Neural crest cell (in vitro differentiated cells): ENCODE data around the gene AMPD3. TPM values are rescaled to one million over a fixed set of nuclear protein-coding genes. Genes with fewer than 3 reads are reported as not detected.

Experiments
- DNase-seq: peaks from one replicate; pipeline ENCODE4 v3.0.0; 2021; ENCODE audit warnings: low read depth, mixed read lengths, low spot score
- H3K27ac Mint-ChIP-seq: one replicate; pipeline ENCODE4 v1.8.0; 2021; ENCODE audit warnings: mild to moderate bottlenecking, mixed read lengths; ENCODE audit not compliant: unreplicated experiment
- H3K27me3 Mint-ChIP-seq: 2 replicates; pipeline ENCODE4 v1.8.0; 2021; ENCODE audit warnings: low read depth, mild to moderate bottlenecking, mixed read lengths
- H3K36me3 Mint-ChIP-seq: 2 replicates; pipeline ENCODE4 v1.8.0; 2021; ENCODE audit warnings: low read depth, mild to moderate bottlenecking, mixed read lengths
- H3K4me1 Mint-ChIP-seq: 2 replicates; pipeline ENCODE4 v1.8.0; 2021; ENCODE audit warnings: mixed read lengths
- H3K4me3 Mint-ChIP-seq: one replicate; pipeline ENCODE4 v1.8.0; 2021; ENCODE audit warnings: mild to moderate bottlenecking, mixed read lengths
- H3K9me3 Mint-ChIP-seq: 2 replicates; pipeline ENCODE4 v1.8.0; 2021; ENCODE audit warnings: mixed read lengths
- CTCF ChIP-seq: fragments of 200-600 bp; sonication (generic); conservative IDR thresholded peaks from 2 replicates; pipeline ENCODE4 v1.5.0; 2021; ENCODE audit warnings: antibody characterized with exemption, mild to moderate bottlenecking
- long read RNA-seq: library from polyadenylated mRNA; unstranded; transcript quantifications from one replicate; pipeline ENCODE4 v2.0.0, GENCODE V29; 2020
- total RNA-seq: library from RNA; stranded (reverse); gene quantifications from 2 replicates; pipeline ENCODE4 v1.2.1, GENCODE V29; 2021

AMPD3 gene
- 1.8 and 2.2 TPM in 2 replicates for total RNA-seq
- long read RNA-seq, partial matches to known transcripts = 0 of 1 reads
- long read RNA-seq, other reads (novel, unspliced or antisense) = 1 of 1 reads

DNA sequence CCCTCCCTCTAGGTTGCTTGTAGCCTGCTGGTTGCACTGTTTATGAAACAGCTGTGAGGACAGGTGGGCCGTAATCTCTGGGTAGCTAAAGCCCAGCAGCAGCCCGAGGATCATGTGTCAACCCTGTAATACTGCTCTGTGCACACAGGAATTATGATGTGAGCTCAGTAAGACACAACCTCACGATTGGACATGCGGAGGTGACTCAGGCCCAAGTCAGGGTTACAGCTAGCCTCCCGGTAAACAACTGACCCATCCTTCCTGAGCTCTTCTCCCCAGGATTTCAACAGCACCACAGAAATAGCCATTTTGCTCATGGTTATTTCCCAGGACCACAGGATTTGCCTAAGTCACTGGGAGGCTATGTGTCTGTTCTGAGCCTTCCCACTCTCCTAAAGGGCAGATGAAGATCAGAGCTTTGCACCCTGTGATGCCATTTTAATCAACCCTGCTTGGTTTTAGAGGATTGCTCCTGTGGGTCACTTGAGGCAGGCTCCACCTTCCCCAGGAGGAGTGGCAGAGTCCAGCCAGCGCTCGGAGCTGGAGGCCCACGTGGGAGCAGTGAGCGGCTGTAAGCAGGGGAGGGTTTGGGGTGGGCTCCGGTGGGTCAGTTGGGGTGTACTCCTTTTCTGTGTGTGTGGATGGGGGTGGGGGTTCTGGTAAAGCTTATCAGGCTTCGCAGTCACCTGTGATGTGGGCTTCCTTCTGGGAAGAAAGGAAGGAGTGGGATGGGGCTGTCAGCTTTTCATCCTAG, at the start of gene AMPD3:
Gene AMPD3 (plus strand): TSS at position 387 of the 754 bp plus-strand sequence. CDS start 6,256 bp downstream, outside the sequence.
- Mint-ChIP-seq H3K4me1 (peaks cover 16% of the 10 kb centered on the region), H3K4me3 (peak within 1 kb of the TSS; percentile 9), H3K36me3 (no peaks in the 10 kb centered on the region), H3K27ac (no peak within 1 kb of the TSS), H3K9me3 (no peaks in the 10 kb centered on the region), H3K27me3 (peaks cover 69% of the 10 kb centered on the region)
- no peak for TF ChIP-seq CTCF
- DNase-seq = no peak

DNA sequence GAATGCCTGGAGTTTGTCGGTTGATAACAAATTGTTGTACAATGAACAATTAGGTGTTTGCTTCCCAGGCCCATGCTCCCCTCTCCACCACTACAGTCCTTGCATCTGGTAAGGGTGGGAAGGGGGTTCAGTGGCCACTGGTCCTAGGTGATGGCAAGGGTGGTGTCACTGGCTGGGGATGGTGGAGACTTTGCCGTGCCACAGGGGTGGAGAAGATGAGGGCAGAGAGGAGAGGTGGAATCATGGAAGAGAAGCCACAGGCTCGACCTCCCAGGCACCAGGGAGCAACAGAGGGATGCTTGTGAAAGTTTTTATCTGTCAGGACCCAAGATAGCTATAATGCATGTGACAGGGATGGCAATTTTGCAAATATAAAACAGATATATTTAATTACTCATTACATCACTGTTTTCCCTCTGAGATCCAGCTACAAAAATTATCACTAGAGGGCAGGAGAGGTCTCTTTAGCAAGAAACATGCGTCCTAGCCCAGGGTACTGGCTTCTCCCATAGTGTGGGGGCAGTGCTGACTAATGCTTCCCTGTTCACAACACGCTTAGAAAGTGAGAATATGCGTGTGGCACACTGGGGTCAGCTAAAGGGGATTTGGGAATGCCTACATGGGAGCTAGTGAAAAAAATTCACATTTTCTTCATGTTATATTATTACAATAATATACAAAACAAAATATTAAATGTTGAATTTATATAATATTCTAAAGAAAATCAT, 49.0 kb upstream of the AMPD3 start:
- Mint-ChIP-seq H3K27ac (peak overlapping the region; percentile 75), H3K36me3 (no peaks in the 10 kb centered on the region), H3K4me3 (no peak overlapping the region), H3K4me1 (peaks cover 6% of the 10 kb centered on the region), H3K27me3 (no peaks in the 10 kb centered on the region), H3K9me3 (no peaks in the 10 kb centered on the region)
- DNase-seq = peak; percentile 53
- TF ChIP-seq CTCF = peak; percentile 82

- H3K27me3 Mint-ChIP-seq = no peaks in the 10 kb centered on the region
These were observed 48.0 kb upstream of the AMPD3 start for GRCh38 chr11:10407055-10407454.

GRCh38 chr11:10407749-10408685, 47.0 kb upstream of the AMPD3 start:
- H3K27me3 Mint-ChIP-seq = no peaks in the 10 kb centered on the region
- no peak for DNase-seq
- no peak overlapping the region for H3K4me3 Mint-ChIP-seq
- no peak for TF ChIP-seq CTCF
- H3K27ac Mint-ChIP-seq = no peak overlapping the region
- no peaks in the 10 kb centered on the region for H3K9me3 Mint-ChIP-seq
- H3K36me3 Mint-ChIP-seq = no peaks in the 10 kb centered on the region
- peaks cover 6% of the 10 kb centered on the region for H3K4me1 Mint-ChIP-seq

More at GRCh38 chr11:10407055-10407454, 48.0 kb upstream of the AMPD3 start:
- peaks cover 6% of the 10 kb centered on the region for H3K4me1 Mint-ChIP-seq
- no peak overlapping the region for H3K4me3 Mint-ChIP-seq
- no peak for TF ChIP-seq CTCF
- H3K27ac Mint-ChIP-seq = no peak overlapping the region
- no peaks in the 10 kb centered on the region for H3K36me3 Mint-ChIP-seq
- DNase-seq = no peak
- H3K9me3 Mint-ChIP-seq = no peaks in the 10 kb centered on the region

GRCh38 chr11:10409207-10409661, 45.8 kb upstream of the AMPD3 start:
- no peak for TF ChIP-seq CTCF
- Mint-ChIP-seq H3K4me3 (no peak overlapping the region), H3K27ac (no peak overlapping the region), H3K4me1 (peaks cover 13% of the 10 kb centered on the region), H3K27me3 (no peaks in the 10 kb centered on the region), H3K9me3 (no peaks in the 10 kb centered on the region), H3K36me3 (no peaks in the 10 kb centered on the region)
- no peak for DNase-seq
